CD4-positive, alpha-beta T cell treated with Interleukin-15 for 4 hours (primary cell): Measurements from ENCODE around the gene FAM227B.

Experiments
- DNase-seq: peaks from one replicate; pipeline ENCODE4 v3.0.0-alpha.2; 2020; ENCODE audit warnings: low spot score

FAM227B gene

GRCh38 chr15:49293941-49294340, 326.7 kb downstream of the FAM227B start:
- DNase-seq: no peak

GRCh38 chr15:49290191-49290590, 330.4 kb downstream of the FAM227B start:
- no peak for DNase-seq

- no peak for DNase-seq
Measured at GRCh38 chr15:49288391-49288790, 332.2 kb downstream of the FAM227B start.

- no peak for DNase-seq
Measured at GRCh38 chr15:49287481-49287880, 333.1 kb downstream of the FAM227B start.

- no peak for DNase-seq
Measured at GRCh38 chr15:49286649-49287404, 333.8 kb downstream of the FAM227B start.

GRCh38 chr15:49282366-49282765, 338.3 kb downstream of the FAM227B start:
- DNase-seq: no peak

- no peak for DNase-seq
Measured at GRCh38 chr15:49279521-49280456, 340.8 kb downstream of the FAM227B start.

GRCh38 chr15:49278751-49279150, 341.9 kb downstream of the FAM227B start:
- DNase-seq: no peak
